NT2/D1 (cell line): ENCODE data around the gene ITPKB.

Experiments
- DNase-seq: peaks from one replicate; pipeline ENCODE4 v3.0.0-alpha.2; 2011; ENCODE audit warnings: low read depth, low spot score
- H3K27me3 ChIP-seq: 2 replicates; pipeline ENCODE4 v1.6.0; 2011; ENCODE audit warnings: mild to moderate bottlenecking; ENCODE audit not compliant: insufficient read length, insufficient read depth
- H3K36me3 ChIP-seq: 2 replicates; pipeline ENCODE4 v1.6.1; 2011; ENCODE audit warnings: mild to moderate bottlenecking, low read length, mixed read lengths; ENCODE audit not compliant: insufficient read depth, insufficient read length
- H3K4me1 ChIP-seq: 2 replicates; pipeline ENCODE4 v1.5.1; 2011; ENCODE audit not compliant: insufficient read depth, insufficient read length
- H3K4me3 ChIP-seq: 2 replicates; pipeline ENCODE4 v1.5.1; 2011; ENCODE audit warnings: low read depth; ENCODE audit not compliant: insufficient read length
- H3K9ac ChIP-seq: 2 replicates; pipeline ENCODE4 v1.6.0; 2011; ENCODE audit warnings: low read depth; ENCODE audit not compliant: insufficient read length
- H3K9me3 ChIP-seq: 2 replicates; pipeline ENCODE4 v1.5.1; 2011; ENCODE audit warnings: mild to moderate bottlenecking, low read length; ENCODE audit not compliant: insufficient read depth
- SUZ12 ChIP-seq: IDR thresholded peaks from 2 replicates; pipeline ENCODE4 v1.6.1; 2011; ENCODE audit not compliant: insufficient read length, insufficient read depth; ENCODE audit errors: extremely low read depth
- YY1 ChIP-seq: IDR thresholded peaks from 2 replicates; pipeline ENCODE4 v1.6.1; 2011; ENCODE audit not compliant: insufficient read length, insufficient read depth
- ZNF274 ChIP-seq: IDR thresholded peaks from 2 replicates; pipeline ENCODE4 v1.6.1; 2011; ENCODE audit warnings: mild to moderate bottlenecking, low read depth, low read length

The ITPKB gene

GRCh38 chr1:226650236-226650841 lies 88.7 kb downstream of the ITPKB start:
- no peak overlapping the region for H3K4me3 ChIP-seq
- no peak for DNase-seq
- H3K9ac ChIP-seq: peak overlapping the region; percentile 24
- no peaks in the 10 kb centered on the region for H3K9me3 ChIP-seq
- TF ChIP-seq SUZ12: no peak
- no peak for TF ChIP-seq YY1
- TF ChIP-seq ZNF274: no peak
- H3K27me3 ChIP-seq: no peaks in the 10 kb centered on the region
- H3K4me1 ChIP-seq: peaks cover 36% of the 10 kb centered on the region
- H3K36me3 ChIP-seq: peaks cover 34% of the 10 kb centered on the region

GRCh38 chr1:226649780-226650179 lies 89.3 kb downstream of the ITPKB start:
- H3K36me3 ChIP-seq: peaks cover 38% of the 10 kb centered on the region
- no peak overlapping the region for H3K9ac ChIP-seq
- H3K4me3 ChIP-seq: no peak overlapping the region
- peaks cover 35% of the 10 kb centered on the region for H3K4me1 ChIP-seq
- no peaks in the 10 kb centered on the region for H3K27me3 ChIP-seq
- DNase-seq: no peak
- TF ChIP-seq ZNF274 (no peak), YY1 (no peak), SUZ12 (no peak)
- no peaks in the 10 kb centered on the region for H3K9me3 ChIP-seq

- Histone ChIP-seq H3K4me1 (peaks cover 31% of the 10 kb centered on the region), H3K4me3 (no peak overlapping the region), H3K9ac (no peak overlapping the region), H3K9me3 (no peaks in the 10 kb centered on the region), H3K27me3 (no peaks in the 10 kb centered on the region), H3K36me3 (peaks cover 42% of the 10 kb centered on the region)
- DNase-seq: no peak
- TF ChIP-seq YY1: no peak
- no peak for TF ChIP-seq SUZ12
- TF ChIP-seq ZNF274: no peak
Observed at GRCh38 chr1:226649244-226649643, 89.8 kb downstream of the ITPKB start.

GRCh38 chr1:226648421-226648820 lies 90.7 kb downstream of the ITPKB start:
- Histone ChIP-seq H3K4me1 (peaks cover 35% of the 10 kb centered on the region), H3K9ac (no peak overlapping the region), H3K27me3 (no peaks in the 10 kb centered on the region), H3K9me3 (no peaks in the 10 kb centered on the region), H3K36me3 (peaks cover 45% of the 10 kb centered on the region), H3K4me3 (no peak overlapping the region)
- TF ChIP-seq SUZ12 (no peak), ZNF274 (no peak), YY1 (no peak)
- DNase-seq: no peak

- no peak for TF ChIP-seq YY1
- TF ChIP-seq SUZ12: no peak
- TF ChIP-seq ZNF274: no peak
- Histone ChIP-seq H3K27me3 (no peaks in the 10 kb centered on the region), H3K9ac (no peak overlapping the region), H3K9me3 (no peaks in the 10 kb centered on the region), H3K36me3 (peaks cover 45% of the 10 kb centered on the region), H3K4me3 (no peak overlapping the region), H3K4me1 (peaks cover 33% of the 10 kb centered on the region)
- no peak for DNase-seq
Observed at GRCh38 chr1:226647719-226648118, 91.4 kb downstream of the ITPKB start.

- no peak for TF ChIP-seq SUZ12
- TF ChIP-seq YY1: no peak
- TF ChIP-seq ZNF274: no peak
- H3K9ac ChIP-seq: no peak overlapping the region
- peaks cover 35% of the 10 kb centered on the region for H3K4me1 ChIP-seq
Observed at GRCh38 chr1:226646870-226647449, 92.1 kb downstream of the ITPKB start.

GRCh38 chr1:226646026-226646869 lies 92.8 kb downstream of the ITPKB start:
- H3K36me3 ChIP-seq: peaks cover 54% of the 10 kb centered on the region
- TF ChIP-seq SUZ12 (no peak), ZNF274 (no peak), YY1 (no peak)
- no peaks in the 10 kb centered on the region for H3K27me3 ChIP-seq
- H3K4me1 ChIP-seq: peaks cover 35% of the 10 kb centered on the region
- H3K9me3 ChIP-seq: no peaks in the 10 kb centered on the region
- DNase-seq: no peak
- no peak overlapping the region for H3K4me3 ChIP-seq
- H3K9ac ChIP-seq: peak overlapping the region; percentile 38

More at GRCh38 chr1:226646870-226647449, 92.1 kb downstream of the ITPKB start:
- DNase-seq: no peak
- peaks cover 47% of the 10 kb centered on the region for H3K36me3 ChIP-seq
- no peaks in the 10 kb centered on the region for H3K27me3 ChIP-seq
- no peaks in the 10 kb centered on the region for H3K9me3 ChIP-seq
- no peak overlapping the region for H3K4me3 ChIP-seq
